Tibial artery (tissue), 4 donors: ENCODE measurements around the gene BRAF.

ENCODE experiments used
- DNase-seq, 2 donors: peaks; one replicate each; pipeline ENCODE4 v3.0.0-alpha.2; 2019
- H3K27ac ChIP-seq, 2 donors: fragments of 200-600 bp; sonication (generic) in 1 of 2; 1 replicate in 1 of 2; 2 replicates in 1 of 2; pipeline ENCODE4 v1.5.1; 2018 to 2019; ENCODE audit warnings: mild to moderate bottlenecking in 1 of 2
- H3K27me3 ChIP-seq, 2 donors: fragments of 200-600 bp; sonication (generic) in 1 of 2; one replicate each; pipeline versions ENCODE4 v1.5.1 to v1.6.0; 2016 to 2019
- H3K36me3 ChIP-seq, 3 donors: fragments of 200-600 bp; sonication (generic) in 2 of 3; one replicate each; pipeline ENCODE4 v1.5.1; 2016 to 2019; ENCODE audit warnings: mild to moderate bottlenecking in 2 of 3
- H3K4me1 ChIP-seq, 4 donors: fragments of 200-600 bp; sonication (generic) in 2 of 4; 1 replicate in 3 of 4; 2 replicates in 1 of 4; pipeline ENCODE4 v1.5.1; 2016 to 2019
- H3K4me3 ChIP-seq, 2 donors: fragments of 200-600 bp; sonication (generic) in 1 of 2; 1 replicate in 1 of 2; 2 replicates in 1 of 2; pipeline ENCODE4 v1.5.1; 2018 to 2019; ENCODE audit warnings: mild to moderate bottlenecking in 2 of 2
- H3K9me3 ChIP-seq, 3 donors: fragments of 200-600 bp; sonication (generic) in 1 of 3; one replicate each; pipeline ENCODE4 v1.5.1; 2016 to 2019
- CTCF ChIP-seq, 2 experiments: fragments of 200-600 bp in 1 of 2; fragments of 450-650 bp in 1 of 2; IDR thresholded peaks; one replicate each; pipeline ENCODE4 v1.5.1; 2017 to 2019; ENCODE audit warnings: antibody characterized with exemption in 2 of 2, mild to moderate bottlenecking in 1 of 2, moderate library complexity in 1 of 2
- intact Hi-C: fragments of 100-400 bp; cut with DNase I; formaldehyde crosslinking; loops from one replicate; pipeline ENCODE4 v1.15.0; 2023; ENCODE audit warnings: low total_unique reads

The BRAF gene

GRCh38 chr7:140707132-140707531 lies 217.6 kb downstream of the BRAF start:
- H3K4me3 ChIP-seq, result no peak overlapping the region
- no peak overlapping the region for H3K27ac ChIP-seq
- intact Hi-C loops, result no loop called here
- no peaks in the 10 kb centered on the region for H3K4me1 ChIP-seq
- H3K27me3 ChIP-seq, result no peaks in the 10 kb centered on the region
- H3K9me3 ChIP-seq, result no peaks in the 10 kb centered on the region
- H3K36me3 ChIP-seq, result peaks cover 23 to 46% (median 28%) of the 10 kb centered on the region in 3 donors
- no peak for DNase-seq
- no peak for TF ChIP-seq CTCF (IDR thresholded peaks at IDR 0.05)

DNA sequence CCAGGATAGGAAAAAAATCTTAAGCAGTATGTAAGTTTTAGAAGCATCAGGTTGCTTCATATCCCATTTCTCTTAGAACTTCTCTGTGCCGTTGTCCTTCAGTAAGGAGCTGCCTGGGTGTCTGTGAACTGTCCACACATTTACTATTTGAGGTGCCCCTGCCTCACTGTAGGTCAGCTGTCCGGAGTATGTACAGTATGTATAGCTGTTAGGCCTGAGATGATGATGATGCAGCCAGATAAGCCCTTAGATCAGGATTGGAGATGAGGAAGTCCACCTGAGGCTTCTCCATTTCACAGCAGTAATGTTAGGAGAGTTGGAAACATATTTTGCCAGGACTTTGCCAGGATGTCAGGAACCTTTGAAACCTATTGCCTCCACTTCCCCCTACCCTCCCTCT lies 220.5 kb downstream of the BRAF start:
- Histone ChIP-seq H3K9me3 (no peaks in the 10 kb centered on the region), H3K4me1 (no peaks in the 10 kb centered on the region), H3K27me3 (no peaks in the 10 kb centered on the region), H3K4me3 (no peak overlapping the region), H3K27ac (no peak overlapping the region), H3K36me3 (peaks cover 23 to 46% (median 28%) of the 10 kb centered on the region in 3 donors)
- intact Hi-C loops, result no loop called here
- no peak for DNase-seq
- no peak for TF ChIP-seq CTCF (IDR thresholded peaks at IDR 0.05)

GRCh38 chr7:140702774-140703173 lies 222.0 kb downstream of the BRAF start:
- H3K4me1 ChIP-seq, result peaks cover 0 to 12% (median 6%) of the 10 kb centered on the region in 4 donors
- intact Hi-C loops, result no loop called here
- H3K27ac ChIP-seq, result no peak overlapping the region
- H3K9me3 ChIP-seq, result no peaks in the 10 kb centered on the region
- no peak for TF ChIP-seq CTCF (IDR thresholded peaks at IDR 0.05)
- peaks cover 23 to 46% (median 28%) of the 10 kb centered on the region in 3 donors for H3K36me3 ChIP-seq
- no peak for DNase-seq
- no peak overlapping the region for H3K4me3 ChIP-seq
- no peaks in the 10 kb centered on the region for H3K27me3 ChIP-seq

GRCh38 chr7:140698477-140698876 lies 226.3 kb downstream of the BRAF start:
- no peak for TF ChIP-seq CTCF (IDR thresholded peaks at IDR 0.05)
- DNase-seq, result no peak
- no peak overlapping the region for H3K27ac ChIP-seq
- peaks cover 0 to 25% (median 15%) of the 10 kb centered on the region in 4 donors for H3K4me1 ChIP-seq
- H3K9me3 ChIP-seq, result no peaks in the 10 kb centered on the region
- H3K4me3 ChIP-seq, result no peak overlapping the region
- intact Hi-C loops, result no loop called here
- no peaks in the 10 kb centered on the region for H3K27me3 ChIP-seq
- H3K36me3 ChIP-seq, result peaks cover 0 to 16% (median 3%) of the 10 kb centered on the region in 3 donors

DNA sequence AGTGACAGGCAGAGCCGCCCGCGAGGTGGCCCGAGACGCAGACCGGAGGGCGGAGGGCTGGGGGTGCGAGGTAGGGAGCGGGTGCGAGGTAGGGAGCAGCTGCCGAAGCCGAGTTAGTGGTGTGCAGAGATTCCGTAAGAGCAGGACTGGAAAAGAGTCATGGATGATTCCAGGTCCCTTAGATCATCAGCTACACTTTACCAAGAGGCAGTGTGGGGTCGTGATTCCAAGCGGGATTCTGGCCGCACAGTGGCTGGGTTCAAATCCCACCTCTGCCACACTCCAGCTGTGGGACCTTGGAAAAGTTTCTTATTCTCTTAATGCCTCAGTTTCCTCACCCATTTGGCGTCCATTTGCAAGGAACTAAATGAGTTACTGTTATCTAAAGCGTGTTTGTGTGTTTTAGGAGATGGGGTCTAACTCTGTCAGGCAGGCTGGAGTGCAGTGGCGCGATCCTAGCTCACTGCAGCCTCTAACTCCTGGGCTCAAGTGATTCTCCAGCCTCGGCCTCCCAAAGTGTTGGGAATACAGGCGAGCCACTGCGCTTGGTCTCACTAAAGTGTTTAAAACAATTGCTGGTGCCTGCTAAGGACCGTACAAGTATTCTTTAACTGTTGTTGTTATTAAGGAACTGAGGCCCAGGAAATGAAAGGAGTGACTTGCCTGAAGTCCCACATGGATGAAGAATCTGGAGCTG lies 227.1 kb downstream of the BRAF start:
- Histone ChIP-seq H3K27ac (peak overlapping the region; percentile 85 to 95), H3K36me3 (peaks cover 0 to 15% (median 0%) of the 10 kb centered on the region in 3 donors), H3K9me3 (no peaks in the 10 kb centered on the region), H3K4me3 (peak overlapping the region; percentile 66 to 95), H3K27me3 (no peaks in the 10 kb centered on the region), H3K4me1 (peaks cover 0 to 25% (median 15%) of the 10 kb centered on the region in 4 donors)
- TF ChIP-seq CTCF (IDR thresholded peaks at IDR 0.05), result no peak
- DNase-seq, result no peak
- intact Hi-C loops, result no loop called here
